Activated CD4-positive, alpha-beta T cell treated with anti-CD3 and anti-CD28 coated beads, Interleukin-2, Interleukin-4, amounts not matched to agents 100 ng/mL and 50 ng/mL, durations not matched to agents 16 hours and 8 hours (primary cell): ENCODE measurements around the gene AMDHD2.
"Not testable (repeated sequence)": the region's sequence is repeated elsewhere in the genome, so short reads cannot be mapped to it uniquely, and the experiment has no call there.

Source experiments
- DNase-seq: peaks from one replicate; pipeline ENCODE4 v3.0.0-alpha.2; 2020; ENCODE audit warnings: low spot score

Gene AMDHD2

DNA sequence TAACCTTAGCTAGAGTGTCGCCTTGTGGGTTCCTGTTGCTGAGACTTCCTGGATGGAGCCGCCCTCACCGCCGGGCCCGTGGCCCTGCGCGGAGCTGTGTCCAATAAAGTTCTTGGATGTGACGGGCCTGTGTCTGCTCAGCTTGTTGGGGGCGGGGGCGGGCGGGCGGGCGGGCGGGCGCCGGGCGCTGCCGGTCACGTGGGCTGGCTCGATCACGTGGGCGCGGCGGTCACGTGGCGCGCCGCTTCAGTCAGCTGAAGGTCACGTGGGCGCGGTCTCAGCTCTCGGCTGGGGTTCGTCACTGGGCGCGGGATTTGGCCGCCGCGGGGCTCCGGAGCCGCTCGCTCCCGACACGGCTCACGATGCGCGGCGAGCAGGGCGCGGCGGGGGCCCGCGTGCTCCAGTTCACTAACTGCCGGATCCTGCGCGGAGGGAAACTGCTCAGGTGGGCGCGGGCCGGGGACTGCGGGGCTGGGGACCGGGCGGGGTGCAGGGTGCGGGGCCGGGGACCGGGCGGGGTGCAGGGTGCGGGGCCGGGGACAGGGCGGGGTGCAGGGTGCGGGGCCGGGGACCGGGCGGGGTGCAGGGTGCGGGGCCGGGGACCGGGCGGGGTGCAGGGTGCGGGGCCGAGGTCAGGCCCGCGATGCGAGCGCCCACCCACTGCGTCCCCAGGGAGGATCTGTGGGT, at the start of gene AMDHD2:
AMDHD2 (plus strand) TSS at position 275 of the 687 bp plus-strand sequence; CDS start at position 363, 88 bp downstream.
- DNase-seq = peak; percentile 90

DNA sequence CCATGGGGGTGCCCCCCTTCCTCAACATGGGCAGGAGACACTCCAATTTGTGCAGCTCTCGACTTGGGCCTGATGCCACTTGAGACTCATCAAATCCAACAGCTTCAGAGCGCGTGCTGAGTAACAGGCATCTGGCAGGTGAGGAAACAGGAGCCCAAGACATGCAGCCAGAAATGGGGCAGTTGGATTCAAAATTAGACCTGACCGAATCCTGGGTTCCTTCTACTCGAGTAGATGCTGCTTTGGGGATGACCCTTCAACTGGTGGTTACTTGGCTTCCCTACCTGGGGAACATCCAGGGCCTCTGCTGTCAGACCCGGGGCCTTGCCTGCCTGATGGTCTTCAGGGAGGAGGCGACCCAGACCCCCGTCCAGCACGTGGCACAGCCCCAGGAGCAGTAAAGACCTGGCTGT, 49.6 kb upstream of the AMDHD2 start:
- DNase-seq = no peak

GRCh38 chr16:2471016-2471652, 49.0 kb upstream of the AMDHD2 start, which contains the start of gene NTN3:
NTN3 (plus strand) TSS chr16:2471297; CDS start chr16:2471702, 405 bp downstream.
- DNase-seq = no peak

DNA sequence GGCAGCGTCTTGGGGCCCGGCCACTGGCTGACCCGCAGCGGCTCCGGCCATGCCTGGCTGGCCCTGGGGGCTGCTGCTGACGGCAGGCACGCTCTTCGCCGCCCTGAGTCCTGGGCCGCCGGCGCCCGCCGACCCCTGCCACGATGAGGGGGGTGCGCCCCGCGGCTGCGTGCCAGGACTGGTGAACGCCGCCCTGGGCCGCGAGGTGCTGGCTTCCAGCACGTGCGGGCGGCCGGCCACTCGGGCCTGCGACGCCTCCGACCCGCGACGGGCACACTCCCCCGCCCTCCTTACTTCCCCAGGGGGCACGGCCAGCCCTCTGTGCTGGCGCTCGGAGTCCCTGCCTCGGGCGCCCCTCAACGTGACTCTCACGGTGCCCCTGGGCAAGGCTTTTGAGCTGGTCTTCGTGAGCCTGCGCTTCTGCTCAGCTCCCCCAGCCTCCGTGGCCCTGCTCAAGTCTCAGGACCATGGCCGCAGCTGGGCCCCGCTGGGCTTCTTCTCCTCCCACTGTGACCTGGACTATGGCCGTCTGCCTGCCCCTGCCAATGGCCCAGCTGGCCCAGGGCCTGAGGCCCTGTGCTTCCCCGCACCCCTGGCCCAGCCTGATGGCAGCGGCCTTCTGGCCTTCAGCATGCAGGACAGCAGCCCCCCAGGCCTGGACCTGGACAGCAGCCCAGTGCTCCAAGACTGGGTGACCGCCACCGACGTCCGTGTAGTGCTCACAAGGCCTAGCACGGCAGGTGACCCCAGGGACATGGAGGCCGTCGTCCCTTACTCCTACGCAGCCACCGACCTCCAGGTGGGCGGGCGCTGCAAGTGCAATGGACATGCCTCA, 48.3 kb upstream of the AMDHD2 start:
- DNase-seq = no peak

DNA sequence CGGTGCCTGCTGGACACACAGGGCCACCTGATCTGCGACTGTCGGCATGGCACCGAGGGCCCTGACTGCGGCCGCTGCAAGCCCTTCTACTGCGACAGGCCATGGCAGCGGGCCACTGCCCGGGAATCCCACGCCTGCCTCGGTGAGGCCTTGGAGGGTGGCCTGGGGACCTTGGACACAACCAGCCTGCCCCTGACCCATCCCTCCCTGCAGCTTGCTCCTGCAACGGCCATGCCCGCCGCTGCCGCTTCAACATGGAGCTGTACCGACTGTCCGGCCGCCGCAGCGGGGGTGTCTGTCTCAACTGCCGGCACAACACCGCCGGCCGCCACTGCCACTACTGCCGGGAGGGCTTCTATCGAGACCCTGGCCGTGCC, 47.7 kb upstream of the AMDHD2 start:
- no peak for DNase-seq

DNA sequence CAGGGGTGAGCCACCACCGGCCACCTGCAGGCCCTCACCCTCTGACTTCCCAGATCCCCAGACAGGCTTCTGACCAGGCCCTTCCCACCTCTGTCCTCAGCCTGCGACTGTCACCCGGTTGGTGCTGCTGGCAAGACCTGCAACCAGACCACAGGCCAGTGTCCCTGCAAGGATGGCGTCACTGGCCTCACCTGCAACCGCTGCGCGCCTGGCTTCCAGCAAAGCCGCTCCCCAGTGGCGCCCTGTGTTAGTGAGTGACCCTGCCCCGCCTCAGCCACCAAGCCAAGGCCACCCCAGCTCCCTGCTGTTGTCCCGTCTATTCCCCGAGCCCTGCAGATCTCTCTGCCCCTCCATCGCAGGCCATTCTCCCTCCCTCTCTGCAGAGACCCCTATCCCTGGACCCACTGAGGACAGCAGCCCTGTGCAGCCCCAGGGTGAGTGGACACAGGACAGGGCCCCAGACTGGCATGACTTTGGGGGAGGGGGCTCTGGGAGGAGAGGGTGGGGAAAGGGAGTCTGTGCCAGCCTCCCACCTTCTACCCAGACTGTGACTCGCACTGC, 47.2 kb upstream of the AMDHD2 start:
- DNase-seq = no peak

- no peak for DNase-seq
Observed at GRCh38 chr16:2473446-2473926, 46.7 kb upstream of the AMDHD2 start.

DNA sequence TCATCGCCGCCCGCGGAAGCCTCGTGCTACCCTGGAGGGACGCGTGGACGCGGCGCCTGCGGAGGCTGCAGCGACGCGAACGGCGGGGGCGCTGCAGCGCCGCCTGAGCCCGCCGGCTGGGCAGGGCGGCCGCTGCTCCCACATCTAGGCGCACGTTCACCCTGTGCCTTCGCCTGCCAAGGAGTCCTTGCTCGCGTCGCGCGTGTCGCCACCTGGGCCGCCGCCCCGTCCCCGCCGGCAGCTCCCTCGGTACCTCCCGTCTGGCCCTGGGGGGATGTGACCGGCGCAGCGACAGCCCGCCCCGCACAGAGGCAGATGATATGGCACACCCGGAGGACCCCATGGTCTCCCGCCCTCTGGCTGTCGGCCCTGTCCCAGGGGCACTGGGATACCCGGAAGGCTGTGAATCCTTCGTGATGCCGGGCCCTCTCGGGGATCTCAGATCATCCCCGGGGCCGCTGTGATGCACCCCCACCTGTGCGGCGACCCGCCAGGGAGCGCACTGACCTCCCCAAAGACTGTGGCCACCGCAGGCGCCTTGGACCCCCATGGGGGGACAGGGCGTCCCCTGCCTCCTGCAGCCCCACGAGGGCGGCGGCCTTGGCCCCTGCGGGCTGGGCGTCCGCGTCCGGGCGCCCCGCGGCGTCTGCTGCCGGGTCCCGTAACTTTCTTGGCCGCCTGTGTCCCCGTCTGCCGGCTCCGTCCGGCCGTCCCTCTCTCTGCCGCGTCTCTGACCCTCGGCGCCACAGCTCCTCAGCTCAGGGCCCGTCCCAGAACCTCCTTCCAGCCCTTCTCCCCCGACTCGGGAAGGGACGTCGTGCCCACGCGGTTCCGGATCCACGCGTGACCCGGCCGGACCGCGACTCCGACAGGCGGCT, 45.9 kb upstream of the AMDHD2 start:
- peak; percentile 55 for DNase-seq

GRCh38 chr16:2474877-2475412, 45.2 kb upstream of the AMDHD2 start, which contains the start of gene TBC1D24:
TBC1D24 (plus strand) TSS chr16:2475127; CDS start chr16:2496149, 21,022 bp downstream.
- peak; percentile 90 for DNase-seq

DNA sequence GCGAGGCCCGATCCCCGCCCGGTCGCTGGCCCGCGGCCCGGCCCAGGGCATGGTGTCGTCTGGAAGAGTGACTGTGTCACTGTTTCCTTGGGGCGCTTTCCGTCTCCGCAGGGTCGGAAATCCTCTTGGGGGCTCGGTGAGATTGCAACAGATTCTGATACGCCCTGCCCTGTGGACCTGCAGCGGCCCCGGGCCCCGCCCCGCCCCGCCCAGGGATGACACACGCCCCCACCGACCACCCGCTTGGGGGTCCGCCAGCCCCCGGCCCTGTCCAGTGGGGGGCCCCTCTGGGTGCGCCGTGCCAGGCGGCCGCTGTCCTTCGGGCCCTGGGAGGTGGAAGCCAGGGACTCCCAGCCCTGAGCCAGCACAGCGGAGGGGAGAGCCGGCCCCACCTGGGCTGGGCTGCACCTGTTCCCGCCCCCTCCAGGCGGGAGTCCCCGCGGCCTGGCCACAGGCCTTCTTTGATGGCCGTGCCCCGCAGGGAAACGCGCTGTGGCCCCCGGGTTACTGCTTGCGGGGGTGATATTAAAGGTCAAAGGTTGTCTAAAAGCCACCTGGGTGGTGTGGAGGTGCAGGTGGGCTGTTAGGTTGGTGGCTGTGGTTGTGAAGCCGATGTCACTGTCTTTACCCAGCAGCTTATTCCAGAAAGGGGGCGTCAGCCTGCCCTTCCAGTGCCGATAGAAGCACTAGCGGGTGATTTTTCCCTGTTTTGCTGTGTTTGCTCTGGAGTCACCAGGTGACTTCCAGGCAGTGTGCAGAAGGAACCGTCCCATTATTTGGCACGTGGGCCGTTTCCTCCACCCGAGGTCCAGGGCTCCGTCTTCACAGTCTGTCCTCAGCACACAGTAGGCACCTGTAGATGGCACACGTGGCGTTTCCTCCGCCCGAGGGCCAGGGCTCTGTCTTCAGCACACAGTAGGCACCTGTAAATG, 44.5 kb upstream of the AMDHD2 start:
- no peak for DNase-seq

DNA sequence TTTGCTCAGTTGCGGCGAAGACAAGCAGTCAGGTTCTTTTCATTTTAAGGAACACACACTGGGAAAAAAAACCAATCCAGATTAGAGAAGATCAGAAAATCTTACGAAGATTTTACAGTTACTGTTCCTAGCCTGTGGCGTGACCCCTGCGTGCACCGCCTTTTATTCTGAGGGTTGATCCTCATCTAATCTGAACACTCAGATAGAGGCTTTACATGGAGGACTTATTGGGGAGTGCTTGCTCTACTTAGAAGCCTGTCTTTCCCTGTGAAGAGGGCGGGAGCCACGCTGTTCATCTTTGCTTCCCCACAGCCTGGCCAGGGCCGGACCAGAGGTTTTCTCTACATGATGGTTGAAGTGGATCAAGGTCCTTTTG, 43.8 kb upstream of the AMDHD2 start:
- no peak for DNase-seq

DNA sequence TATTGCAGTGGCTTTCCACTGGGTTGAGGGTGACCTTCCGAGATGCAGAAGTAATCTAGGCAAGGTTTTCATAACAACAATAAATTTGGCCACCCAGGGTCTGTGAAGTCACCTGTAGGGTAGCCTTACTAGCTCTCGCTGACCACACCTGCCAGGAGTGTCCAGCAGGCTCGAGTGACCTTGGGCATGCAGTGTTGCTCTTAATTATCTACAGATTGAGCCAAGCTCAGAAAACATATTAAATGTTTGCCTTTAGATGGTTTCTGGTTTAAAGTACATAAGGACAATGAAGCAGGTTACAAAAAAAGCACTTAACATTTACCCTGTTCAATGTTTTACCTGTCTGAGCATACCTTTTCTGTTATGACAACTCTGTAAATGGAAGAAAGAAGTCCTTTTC, 43.4 kb upstream of the AMDHD2 start:
- no peak for DNase-seq

GRCh38 chr16:2477327-2477726, 42.8 kb upstream of the AMDHD2 start:
- DNase-seq = no peak

DNA sequence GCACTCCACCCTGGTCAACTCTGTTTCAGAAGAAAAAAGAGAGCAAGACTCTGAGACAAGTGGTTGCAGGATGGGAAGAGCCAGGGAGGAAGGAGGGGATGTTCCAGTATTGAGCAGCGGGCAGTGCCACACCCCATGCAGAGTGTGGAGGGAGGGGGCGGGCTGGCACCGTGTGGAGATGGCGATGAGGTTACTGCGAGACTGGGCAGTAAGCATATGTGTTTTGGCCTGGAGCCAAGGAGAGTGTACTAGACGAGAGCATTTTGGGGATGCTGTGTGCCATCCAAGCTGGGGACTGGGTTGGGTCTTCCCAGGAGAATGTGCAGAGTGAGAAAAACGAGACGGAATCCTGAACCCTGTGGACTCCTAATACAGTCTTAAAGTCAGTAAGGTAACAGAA, 41.9 kb upstream of the AMDHD2 start:
- DNase-seq = no peak

- DNase-seq = not testable (repeated sequence)
Observed at GRCh38 chr16:2479996-2480395, 40.2 kb upstream of the AMDHD2 start.

GRCh38 chr16:2480948-2481347, 39.2 kb upstream of the AMDHD2 start:
- DNase-seq = no peak

DNA sequence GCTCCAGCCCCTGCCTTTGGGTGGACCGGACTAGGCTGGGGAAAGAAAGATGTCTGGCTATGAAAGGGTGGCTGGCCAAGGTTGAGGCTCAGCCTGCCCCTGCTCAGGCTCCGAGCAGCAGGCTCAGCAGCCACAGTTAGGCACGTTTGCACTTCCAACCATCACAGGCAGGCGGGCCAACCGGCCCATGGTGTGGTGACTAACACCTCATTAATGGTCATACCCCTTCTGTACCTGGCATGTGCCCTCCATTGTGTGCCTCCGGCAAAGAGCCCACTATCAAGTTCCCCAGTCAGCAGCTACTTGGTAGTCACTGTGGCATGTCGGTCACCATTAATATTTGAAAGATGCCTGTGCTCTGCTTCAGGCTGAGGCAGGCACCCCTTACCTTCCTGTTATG, 38.5 kb upstream of the AMDHD2 start:
- DNase-seq = no peak

DNA sequence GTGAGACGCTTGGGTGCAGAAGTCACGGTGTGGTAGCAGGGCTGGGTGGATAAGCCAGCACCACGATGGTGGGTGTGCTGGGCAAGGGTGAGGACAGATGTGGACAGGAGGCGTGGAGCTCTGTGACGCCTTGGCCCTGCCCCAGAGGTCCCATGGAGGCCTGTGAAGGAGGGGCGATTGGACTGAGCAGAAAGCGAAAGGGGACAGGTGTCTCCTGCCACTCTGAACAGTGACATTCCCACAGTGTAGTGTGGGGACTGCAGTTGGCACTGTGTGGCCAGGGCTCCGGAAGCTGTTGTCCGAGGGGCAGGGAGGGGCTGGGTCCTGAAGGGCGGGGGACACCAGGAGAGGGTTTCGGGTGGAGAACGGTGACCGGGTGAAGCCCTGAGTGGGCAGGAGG, 37.9 kb upstream of the AMDHD2 start:
- no peak for DNase-seq

- DNase-seq = no peak
Observed at GRCh38 chr16:2482708-2483534, 37.2 kb upstream of the AMDHD2 start.
